ENCODE data around the gene REM1. TPM values are rescaled to one million over a fixed set of nuclear protein-coding genes. Genes with fewer than 3 reads are reported as not detected.

REM1 gene
- total and polyA plus RNA-seq, 2 donors from 2014 or later, result 2.0 to 2.5 TPM

- Histone ChIP-seq H3K36me3 (ENCODE audit: control insufficient read depth in 2 of 3, insufficient read depth in 3 of 3, low read length in 3 of 3) (no peaks in the 10 kb centered on the region), H3K9ac (ENCODE audit: low read length in 3 of 3) (no peak overlapping the region)
- FAIRE-seq, result no peak
These were observed 2.4 kb upstream of the REM1 start for GRCh38 chr20:31472395-31473330.

GRCh38 chr20:31473331-31474096 lies 1.6 kb upstream of the REM1 start:
- FAIRE-seq (no peak), DNase-seq (no peak)
- H3K36me3 ChIP-seq (ENCODE audit: control insufficient read depth in 2 of 3, insufficient read depth in 3 of 3, low read length in 3 of 3), result no peaks in the 10 kb centered on the region
- no peak overlapping the region for H3K4me3 ChIP-seq (ENCODE audit: low read length in 3 of 3)
- peaks cover 0 to 10% (median 0%) of the 10 kb centered on the region in 3 donors for H3K4me1 ChIP-seq (ENCODE audit: control insufficient read depth in 2 of 3, insufficient read depth in 2 of 3, low read depth in 1 of 3, low read length in 3 of 3)
- no peak overlapping the region for H3K27ac ChIP-seq (ENCODE audit: low read depth in 2 of 2, low read length in 2 of 2)
- intact Hi-C loops (cut with DNase I), result no loop called here
- no peak for TF ChIP-seq CTCF (IDR thresholded peaks at IDR 0.05; ENCODE audit: borderline replicate concordance, extremely low read depth, insufficient read depth)
- no peaks in the 10 kb centered on the region for H3K27me3 ChIP-seq (ENCODE audit: control insufficient read depth, insufficient read depth, low read length)
- no peaks in the 10 kb centered on the region for H3K9me3 ChIP-seq (ENCODE audit: control insufficient read depth in 2 of 3, insufficient read depth in 1 of 3, low read length in 3 of 3)
- no peak overlapping the region for H3K9ac ChIP-seq (ENCODE audit: low read length in 3 of 3)

More at GRCh38 chr20:31472395-31473330, 2.4 kb upstream of the REM1 start:
- Histone ChIP-seq H3K4me1 (ENCODE audit: control insufficient read depth in 2 of 3, insufficient read depth in 2 of 3, low read depth in 1 of 3, low read length in 3 of 3) (peaks cover 0 to 10% (median 0%) of the 10 kb centered on the region in 3 donors), H3K9me3 (ENCODE audit: control insufficient read depth in 2 of 3, insufficient read depth in 1 of 3, low read length in 3 of 3) (no peaks in the 10 kb centered on the region), H3K27ac (ENCODE audit: low read depth in 2 of 2, low read length in 2 of 2) (no peak overlapping the region), H3K27me3 (ENCODE audit: control insufficient read depth, insufficient read depth, low read length) (no peaks in the 10 kb centered on the region), H3K4me3 (ENCODE audit: low read length in 3 of 3) (no peak overlapping the region)
- no peak for DNase-seq
- TF ChIP-seq CTCF (IDR thresholded peaks at IDR 0.05; ENCODE audit: borderline replicate concordance, extremely low read depth, insufficient read depth), result no peak
- intact Hi-C loops (cut with DNase I), result no loop called here

GRCh38 chr20:31474097-31474436 lies 1.0 kb upstream of the REM1 start:
- no peak for DNase-seq
- Histone ChIP-seq H3K27ac (ENCODE audit: low read depth in 2 of 2, low read length in 2 of 2) (no peak overlapping the region), H3K9ac (ENCODE audit: low read length in 3 of 3) (no peak overlapping the region), H3K27me3 (ENCODE audit: control insufficient read depth, insufficient read depth, low read length) (no peaks in the 10 kb centered on the region), H3K9me3 (ENCODE audit: control insufficient read depth in 2 of 3, insufficient read depth in 1 of 3, low read length in 3 of 3) (no peaks in the 10 kb centered on the region), H3K4me3 (ENCODE audit: low read length in 3 of 3) (no peak overlapping the region), H3K36me3 (ENCODE audit: control insufficient read depth in 2 of 3, insufficient read depth in 3 of 3, low read length in 3 of 3) (no peaks in the 10 kb centered on the region), H3K4me1 (ENCODE audit: control insufficient read depth in 2 of 3, insufficient read depth in 2 of 3, low read depth in 1 of 3, low read length in 3 of 3) (peaks cover 0 to 10% (median 0%) of the 10 kb centered on the region in 3 donors)
- FAIRE-seq, result no peak
- intact Hi-C loops (cut with DNase I), result no loop called here
- TF ChIP-seq CTCF (IDR thresholded peaks at IDR 0.05; ENCODE audit: borderline replicate concordance, extremely low read depth, insufficient read depth), result no peak
